OCI-LY3 (cell line): Measurements from ENCODE around the gene FAM81B.

Experiments
- EZH2phosphoT487 ChIP-seq: fragments of 200-600 bp; shearing (Covaris generic); IDR thresholded peaks from 2 replicates; pipeline ENCODE4 v1.6.1; 2018; ENCODE audit warnings: antibody characterized with exemption, mixed run types, low read depth
- TF ChIP-seq, protein P1 (sequence below): fragments of 200-600, 300-600 bp; sonication (generic); IDR thresholded peaks from 2 replicates; pipeline ENCODE4 v1.5.1; 2014; ENCODE audit warnings: antibody characterized with exemption, low read length, low read depth

DNA sequence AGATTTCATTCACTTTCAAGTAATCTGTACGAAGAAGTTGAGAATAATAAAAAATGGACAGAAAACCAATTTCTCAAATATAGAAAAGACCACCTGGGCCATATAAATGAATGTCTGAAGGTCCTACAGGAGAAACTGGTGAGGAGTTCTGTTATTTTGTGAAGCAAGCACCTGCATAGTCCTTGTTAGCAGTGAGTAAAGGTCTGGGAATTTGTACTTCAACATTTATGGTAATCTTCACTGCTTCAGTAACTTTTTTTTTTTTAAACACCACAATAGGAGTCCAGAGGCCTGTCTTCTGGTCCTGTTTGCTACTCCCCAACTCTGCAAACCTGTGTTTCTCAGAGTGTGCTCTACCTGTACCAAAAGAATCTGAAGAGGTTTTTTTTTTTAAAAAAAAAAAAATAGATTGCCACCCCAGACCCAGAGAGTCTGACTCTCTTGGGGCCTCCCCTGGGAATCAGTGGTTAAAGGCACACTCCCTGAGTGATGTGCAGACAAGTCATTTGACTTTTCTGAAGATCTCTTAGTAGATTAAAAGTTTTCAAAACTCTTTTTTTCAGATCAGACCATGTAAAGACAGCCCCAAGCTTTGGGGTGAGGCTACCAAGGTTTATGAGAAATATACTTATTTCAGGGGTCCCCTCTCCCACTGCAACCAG is 55.5 kb downstream of the FAM81B start:
- TF ChIP-seq, protein P1, sequence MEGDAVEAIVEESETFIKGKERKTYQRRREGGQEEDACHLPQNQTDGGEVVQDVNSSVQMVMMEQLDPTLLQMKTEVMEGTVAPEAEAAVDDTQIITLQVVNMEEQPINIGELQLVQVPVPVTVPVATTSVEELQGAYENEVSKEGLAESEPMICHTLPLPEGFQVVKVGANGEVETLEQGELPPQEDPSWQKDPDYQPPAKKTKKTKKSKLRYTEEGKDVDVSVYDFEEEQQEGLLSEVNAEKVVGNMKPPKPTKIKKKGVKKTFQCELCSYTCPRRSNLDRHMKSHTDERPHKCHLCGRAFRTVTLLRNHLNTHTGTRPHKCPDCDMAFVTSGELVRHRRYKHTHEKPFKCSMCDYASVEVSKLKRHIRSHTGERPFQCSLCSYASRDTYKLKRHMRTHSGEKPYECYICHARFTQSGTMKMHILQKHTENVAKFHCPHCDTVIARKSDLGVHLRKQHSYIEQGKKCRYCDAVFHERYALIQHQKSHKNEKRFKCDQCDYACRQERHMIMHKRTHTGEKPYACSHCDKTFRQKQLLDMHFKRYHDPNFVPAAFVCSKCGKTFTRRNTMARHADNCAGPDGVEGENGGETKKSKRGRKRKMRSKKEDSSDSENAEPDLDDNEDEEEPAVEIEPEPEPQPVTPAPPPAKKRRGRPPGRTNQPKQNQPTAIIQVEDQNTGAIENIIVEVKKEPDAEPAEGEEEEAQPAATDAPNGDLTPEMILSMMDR = no peak
- TF ChIP-seq EZH2phosphoT487 = no peak
